H1 (cell line): Measurements from ENCODE around the gene SMIM33. TPM values are rescaled to one million over a fixed set of nuclear protein-coding genes. Genes with fewer than 3 reads are reported as not detected.
"Not testable (repeated sequence)": the region's sequence is repeated elsewhere in the genome, so short reads cannot be mapped to it uniquely, and the experiment has no call there.

Source experiments
- CTCF ChIA-PET: fragments of 300-600 bp; sonication (Branson Sonifier 250); formaldehyde crosslinking; loops from one replicate; lab custom pipeline; 2021; ENCODE audit not compliant: partially characterized antibody; lab: Charles Lee
- POLR2A ChIA-PET: fragments of 300-600 bp; sonication (Branson Sonifier 250); formaldehyde crosslinking; loops from one replicate; lab custom pipeline; 2021; ENCODE audit warnings: inconsistent platforms; ENCODE audit not compliant: partially characterized antibody; lab: Charles Lee
- DNase-seq, 2 experiments: peaks; one replicate each; pipeline versions ENCODE4 v3.0.0 to v3.0.0-alpha.2; 2010 to 2022; ENCODE audit warnings: low spot score in 2 of 2, low read depth in 1 of 2, mixed read lengths in 1 of 2
- FAIRE-seq: peaks from 2 replicates; lab custom pipeline; 2011; peaks lifted over from hg19 to GRCh38; lab: Jason Lieb, UNC
- H2AFZ ChIP-seq: 2 replicates; pipeline ENCODE4 v1.8.1; 2012; ENCODE audit warnings: low read length, inconsistent platforms
- H2AK5ac ChIP-seq: 2 replicates; pipeline ENCODE4 v1.6.1; 2013; ENCODE audit warnings: low read depth, low read length
- H2BK120ac ChIP-seq: replicated peaks from 2 replicates; pipeline ENCODE3; 2013; ENCODE audit warnings: low read depth, low read length, inconsistent platforms
- H2BK12ac ChIP-seq: 2 replicates; pipeline ENCODE4 v1.6.1; 2013; ENCODE audit warnings: low read depth, low read length
- H2BK15ac ChIP-seq: 2 replicates; pipeline ENCODE4 v1.6.1; 2013; ENCODE audit warnings: low read length
- H2BK20ac ChIP-seq: 2 replicates; pipeline ENCODE4 v1.6.1; 2013; ENCODE audit warnings: low read length
- H2BK5ac ChIP-seq: 2 replicates; pipeline ENCODE4 v1.6.1; 2013; ENCODE audit warnings: low read depth, low read length
- H3K14ac ChIP-seq: 2 replicates; pipeline ENCODE4 v1.6.1; 2013; ENCODE audit warnings: inconsistent platforms; ENCODE audit not compliant: insufficient read length
- H3K18ac ChIP-seq: 2 replicates; pipeline ENCODE4 v1.6.1; 2013; ENCODE audit warnings: low read length; ENCODE audit errors: extremely low read depth
- H3K23ac ChIP-seq: 2 replicates; pipeline ENCODE4 v1.6.1; 2013; ENCODE audit warnings: inconsistent platforms; ENCODE audit not compliant: insufficient read length
- H3K23me2 ChIP-seq: 2 replicates; pipeline ENCODE4 v1.6.1; 2013; ENCODE audit warnings: low read depth, low read length
- H3K27ac ChIP-seq: 2 replicates; pipeline ENCODE4 v1.6.1; 2011; ENCODE audit warnings: low read depth, low read length, inconsistent platforms
- H3K27me3 ChIP-seq, 4 experiments: replicated peaks in 1 of 4; 1 replicate in 1 of 4; 2 replicates in 3 of 4; pipeline versions ENCODE4 v1.6.1 to v1.8.1; 2011 to 2013; ENCODE audit warnings: low read length in 3 of 4, mild to moderate bottlenecking in 3 of 4, inconsistent platforms in 2 of 4, mixed read lengths in 2 of 4, moderate library complexity in 1 of 4; ENCODE audit not compliant: control insufficient read depth in 3 of 4, insufficient read depth in 3 of 4; ENCODE audit errors: extremely low read depth in 1 of 4
- H3K36me3 ChIP-seq, 4 experiments: 2 replicates each; pipeline versions ENCODE4 v1.6.1 to v1.8.1; 2011 to 2013; ENCODE audit warnings: mild to moderate bottlenecking in 4 of 4, low read length in 3 of 4, moderate library complexity in 2 of 4, control low read depth in 1 of 4, inconsistent platforms in 1 of 4; ENCODE audit not compliant: insufficient read depth in 4 of 4, control insufficient read depth in 2 of 4
- H3K4ac ChIP-seq: replicated peaks from 2 replicates; pipeline ENCODE3; 2013; ENCODE audit warnings: low read length, low read depth, mixed read lengths, inconsistent platforms; ENCODE audit not compliant: insufficient read length
- H3K4me1 ChIP-seq, 4 experiments: replicated peaks in 1 of 4; 1 replicate in 1 of 4; 2 replicates in 3 of 4; pipeline versions ENCODE4 v1.6.1 to v1.8.1; 2011 to 2013; ENCODE audit warnings: low read length in 3 of 4, inconsistent platforms in 2 of 4, mixed read lengths in 1 of 4; ENCODE audit not compliant: insufficient read depth in 4 of 4, control insufficient read depth in 3 of 4
- H3K4me2 ChIP-seq, 2 experiments: 2 replicates each; pipeline versions ENCODE4 v1.6.1 to v1.8.1; 2011 to 2013; ENCODE audit warnings: low read depth in 2 of 2, low read length in 2 of 2, control low read depth in 1 of 2, inconsistent platforms in 1 of 2, mild to moderate bottlenecking in 1 of 2; ENCODE audit not compliant: insufficient read depth in 1 of 2
- H3K4me3 ChIP-seq, 4 experiments: fragments of 200-600, 300-600 bp in 1 of 4; sonication (generic), shearing (Covaris generic), sonication (Bioruptor Twin) in 1 of 4; 2 replicates each; pipeline versions ENCODE4 v1.5.1 to v1.8.1; 2011 to 2016; ENCODE audit warnings: low read length in 4 of 4, low read depth in 3 of 4, control low read depth in 2 of 4, inconsistent platforms in 2 of 4, mild to moderate bottlenecking in 2 of 4, mixed read lengths in 1 of 4, moderate library complexity in 1 of 4; ENCODE audit not compliant: insufficient read depth in 2 of 4; ENCODE audit errors: extremely low read depth in 1 of 4
- H3K56ac ChIP-seq: replicated peaks from 2 replicates; pipeline ENCODE3; 2013; ENCODE audit warnings: low read depth, mild to moderate bottlenecking, mixed read lengths, low read length, inconsistent platforms; ENCODE audit not compliant: insufficient read length
- H3K79me1 ChIP-seq: 2 replicates; pipeline ENCODE4 v1.6.1; 2013; ENCODE audit warnings: low read depth, low read length, control low read depth
- H3K79me2 ChIP-seq, 2 experiments: 2 replicates each; pipeline versions ENCODE4 v1.6.1 to v1.8.1; 2012 to 2013; ENCODE audit warnings: low read length in 2 of 2, mild to moderate bottlenecking in 2 of 2, inconsistent platforms in 1 of 2; ENCODE audit not compliant: insufficient read depth in 2 of 2, control insufficient read depth in 1 of 2
- H3K9ac ChIP-seq, 4 experiments: replicated peaks in 1 of 4; 1 replicate in 1 of 4; 2 replicates in 3 of 4; pipeline versions ENCODE4 v1.6.1 to v1.8.1; 2011 to 2013; ENCODE audit warnings: low read depth in 3 of 4, low read length in 3 of 4, control low read depth in 2 of 4, mild to moderate bottlenecking in 2 of 4, moderate library complexity in 2 of 4, inconsistent platforms in 1 of 4; ENCODE audit errors: extremely low read depth in 1 of 4
- H3K9me3 ChIP-seq, 2 experiments: 2 replicates each; pipeline versions ENCODE4 v1.6.1 to v1.8.1; 2012 to 2013; ENCODE audit warnings: mild to moderate bottlenecking in 2 of 2, moderate library complexity in 2 of 2, control low read depth in 1 of 2, inconsistent platforms in 1 of 2, low read depth in 1 of 2, low read length in 1 of 2, mixed read lengths in 1 of 2; ENCODE audit not compliant: insufficient read depth in 2 of 2
- H4K20me1 ChIP-seq, 2 experiments: replicated peaks in 1 of 2; 2 replicates each; pipeline versions ENCODE3 to v1.8.1; 2011 to 2013; ENCODE audit warnings: inconsistent platforms in 2 of 2, low read length in 2 of 2, mild to moderate bottlenecking in 1 of 2; ENCODE audit not compliant: insufficient read depth in 2 of 2, control insufficient read depth in 1 of 2
- H4K5ac ChIP-seq: 2 replicates; pipeline ENCODE4 v1.6.1; 2013; ENCODE audit warnings: low read length, low read depth, mixed read lengths, inconsistent platforms; ENCODE audit not compliant: insufficient read length
- H4K8ac ChIP-seq: 2 replicates; pipeline ENCODE4 v1.8.0; 2013; ENCODE audit warnings: mild to moderate bottlenecking, moderate library complexity, low read length, inconsistent platforms; ENCODE audit not compliant: insufficient read depth; ENCODE audit errors: extremely low read depth
- H4K91ac ChIP-seq: replicated peaks from 2 replicates; pipeline ENCODE3; 2013; ENCODE audit warnings: low read length, mixed read lengths, inconsistent platforms; ENCODE audit not compliant: insufficient read length
- WGBS, 2 experiments: shearing (Covaris generic) in 1 of 2; methylation state at CpG; one replicate each; pipeline versions ENCODE4 v1.1.6 to v1.1.7; 2013 to 2015; ENCODE audit warnings: low lambda C conversion rate in 2 of 2, mixed read lengths in 2 of 2, inconsistent platforms in 1 of 2, low coverage in 1 of 2, missing lambda C conversion rate in 1 of 2; ENCODE audit not compliant: insufficient replicate concordance in 2 of 2, insufficient coverage in 1 of 2, insufficient read length in 1 of 2; ENCODE audit errors: extremely low coverage in 1 of 2, missing lambda C conversion rate in 1 of 2; 5-methylcytosine and 5-hydroxymethylcytosine counted together
- polyA plus RNA-seq, 7 experiments: library from polyadenylated mRNA; depleted of rRNA in 3 of 7; stranded (reverse) in 5 of 7; unstranded in 2 of 7; fragments of >200 nt in 5 of 7; fragments of 200-250 nt in 2 of 7; gene quantifications; 1 replicate in 5 of 7; 2 replicates in 1 of 7; 4 replicates in 1 of 7; pipeline versions ENCODE4 v1.2.1 to v1.2.3, GENCODE V29; 2011 to 2013; ENCODE audit warnings: missing spikeins in 2 of 7, mixed read lengths in 2 of 7
- total RNA-seq: library from RNA; stranded (reverse); fragmentation: NEBNext Ultra II Directional; extraction: Animal tissue kit (Norgen Biotek cat#: 25700); gene quantifications from 2 replicates; pipeline ENCODE4 v1.2.1, GENCODE V29; 2021

SMIM33 gene
- total and polyA plus RNA-seq, 2 of the 8 experiments (the other 6 are each of a cell fraction or from before 2014, with no cell fraction given) = not detected

- H2AFZ ChIP-seq, POLR2A ChIA-PET, H3K56ac ChIP-seq, H3K79me2 ChIP-seq, H2BK5ac ChIP-seq, H3K4me2 ChIP-seq, H3K14ac ChIP-seq, H3K4ac ChIP-seq, H2BK15ac ChIP-seq, H3K79me1 ChIP-seq, H2AK5ac ChIP-seq, H3K4me1 ChIP-seq, H3K23ac ChIP-seq, H3K4me3 ChIP-seq, FAIRE-seq, H4K5ac ChIP-seq, H3K9ac ChIP-seq, H3K27me3 ChIP-seq, H4K91ac ChIP-seq, H2BK20ac ChIP-seq, H4K8ac ChIP-seq, H3K18ac ChIP-seq, H3K23me2 ChIP-seq, H2BK120ac ChIP-seq, H3K36me3 ChIP-seq, H4K20me1 ChIP-seq, H3K9me3 ChIP-seq, H2BK12ac ChIP-seq, H3K27ac ChIP-seq, DNase-seq: not testable (repeated sequence)
- WGBS, 2 experiments = 100% methylated on average over 2 of the region's 4 CpGs; no CpG with 5 or more reads in 1 of the 2 experiments
- CTCF ChIA-PET = interaction anchor here (0.7 to 5.3 kb wide), 9 partner anchors 16 to 1010 kb away, joined by 3 to 38 read pairs (median 4); partner anchors contain the start of genes DNAJC18, ETF1 and UBE2D2
Observed at GRCh38 chr5:139479729-139480128, 8.9 kb downstream of the SMIM33 start.
